ENCODE results near the gene HOXB5.

Gene HOXB5

GRCh38 chr17:48640858-48641180, 47.2 kb upstream of the HOXB5 start:
- no peak for TF ChIP-seq SIN3A (IDR thresholded peaks at IDR 0.05; ENCODE audit: borderline replicate concordance, insufficient read depth, low read length)
- TF ChIP-seq FOXP2 (optimal IDR thresholded peaks at IDR 0.05; ENCODE audit: borderline replicate concordance, extremely low read depth, extremely low read length, insufficient read depth), result no peak
- no peak for TF ChIP-seq REST (IDR thresholded peaks at IDR 0.05; ENCODE audit: insufficient read depth in 1 of 2, low read depth in 2 of 2, low read length in 2 of 2)
- TF ChIP-seq POLR2AphosphoS5 (IDR thresholded peaks at IDR 0.05; ENCODE audit: low read depth, low read length), result no peak
- no peak for TF ChIP-seq TAF1 (IDR thresholded peaks at IDR 0.05; ENCODE audit: borderline replicate concordance, insufficient read depth, low read length)

DNA sequence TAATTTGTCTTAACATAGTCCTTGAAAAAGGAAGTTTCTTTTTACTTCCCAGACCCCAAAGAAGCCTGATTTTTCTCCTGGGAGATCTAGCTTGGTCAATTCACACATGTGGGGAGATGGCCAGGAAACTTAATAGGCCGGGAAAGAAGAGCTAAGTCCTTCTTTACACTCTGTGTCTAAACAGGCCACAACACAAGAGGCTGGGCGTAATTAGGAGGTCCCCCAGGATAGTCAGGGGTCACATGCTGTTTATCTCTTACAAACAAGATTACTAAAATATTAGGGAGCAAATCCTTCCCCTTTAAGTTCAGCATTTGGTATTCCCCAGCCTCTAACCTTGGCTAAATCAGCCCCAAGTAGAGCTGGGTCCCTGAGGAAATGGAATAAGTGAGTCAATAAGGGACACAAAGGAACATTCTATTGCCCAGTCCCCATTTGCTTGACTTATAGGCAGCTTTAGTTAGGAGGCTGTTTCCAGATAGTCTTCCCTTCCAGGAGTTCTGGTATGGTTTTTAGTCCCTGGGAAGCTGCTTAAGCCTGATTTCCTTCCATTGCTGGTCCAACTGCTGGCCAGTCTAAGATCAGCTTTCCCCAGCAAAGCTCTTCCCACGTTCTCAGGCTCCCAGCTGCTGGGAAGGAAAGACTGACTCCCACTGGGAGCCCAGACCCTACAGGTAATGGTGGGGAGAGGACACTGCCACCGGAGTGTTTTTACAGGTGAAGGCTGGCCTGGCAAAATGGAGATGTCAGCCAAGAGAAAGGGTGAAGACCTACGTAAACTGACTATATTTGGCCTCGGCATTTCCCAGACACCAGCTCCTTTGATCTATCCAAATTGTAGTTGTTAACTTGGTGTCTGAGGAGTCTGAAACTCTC, 46.6 kb upstream of the HOXB5 start:
- no peak for TF ChIP-seq SIN3A (IDR thresholded peaks at IDR 0.05; ENCODE audit: borderline replicate concordance, insufficient read depth, low read length)
- TF ChIP-seq TAF1 (IDR thresholded peaks at IDR 0.05; ENCODE audit: borderline replicate concordance, insufficient read depth, low read length), result no peak
- no peak for TF ChIP-seq POLR2AphosphoS5 (IDR thresholded peaks at IDR 0.05; ENCODE audit: low read depth, low read length)
- no peak for TF ChIP-seq FOXP2 (optimal IDR thresholded peaks at IDR 0.05; ENCODE audit: borderline replicate concordance, extremely low read depth, extremely low read length, insufficient read depth)
- TF ChIP-seq REST (IDR thresholded peaks at IDR 0.05; ENCODE audit: insufficient read depth in 1 of 2, low read depth in 2 of 2, low read length in 2 of 2), result no peak

DNA sequence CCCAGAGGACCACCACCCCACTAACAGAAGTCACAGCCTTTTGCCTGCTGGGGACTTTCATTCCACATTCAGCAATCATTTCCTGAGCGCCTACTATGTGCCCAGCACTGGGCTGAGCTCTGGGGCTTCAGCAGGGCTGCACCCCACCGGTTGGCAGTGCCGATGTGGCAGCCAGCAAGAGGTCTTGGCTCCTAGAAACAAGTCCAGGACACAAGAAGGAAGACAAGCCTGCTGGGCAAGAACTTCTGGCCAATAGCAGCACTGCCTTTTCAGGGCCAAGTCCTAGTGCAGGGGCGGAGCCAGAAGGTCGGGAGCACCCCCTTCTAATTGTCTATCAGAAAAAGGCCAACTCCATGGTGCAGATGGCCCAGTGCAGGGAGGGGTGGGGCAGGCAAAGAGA, 45.6 kb upstream of the HOXB5 start:
- TF ChIP-seq POLR2AphosphoS5 (IDR thresholded peaks at IDR 0.05; ENCODE audit: low read depth, low read length), result no peak
- TF ChIP-seq REST (IDR thresholded peaks at IDR 0.05; ENCODE audit: insufficient read depth in 1 of 2, low read depth in 2 of 2, low read length in 2 of 2), result no peak
- no peak for TF ChIP-seq TAF1 (IDR thresholded peaks at IDR 0.05; ENCODE audit: borderline replicate concordance, insufficient read depth, low read length)
- TF ChIP-seq SIN3A (IDR thresholded peaks at IDR 0.05; ENCODE audit: borderline replicate concordance, insufficient read depth, low read length), result no peak
- TF ChIP-seq FOXP2 (optimal IDR thresholded peaks at IDR 0.05; ENCODE audit: borderline replicate concordance, extremely low read depth, extremely low read length, insufficient read depth), result no peak

DNA sequence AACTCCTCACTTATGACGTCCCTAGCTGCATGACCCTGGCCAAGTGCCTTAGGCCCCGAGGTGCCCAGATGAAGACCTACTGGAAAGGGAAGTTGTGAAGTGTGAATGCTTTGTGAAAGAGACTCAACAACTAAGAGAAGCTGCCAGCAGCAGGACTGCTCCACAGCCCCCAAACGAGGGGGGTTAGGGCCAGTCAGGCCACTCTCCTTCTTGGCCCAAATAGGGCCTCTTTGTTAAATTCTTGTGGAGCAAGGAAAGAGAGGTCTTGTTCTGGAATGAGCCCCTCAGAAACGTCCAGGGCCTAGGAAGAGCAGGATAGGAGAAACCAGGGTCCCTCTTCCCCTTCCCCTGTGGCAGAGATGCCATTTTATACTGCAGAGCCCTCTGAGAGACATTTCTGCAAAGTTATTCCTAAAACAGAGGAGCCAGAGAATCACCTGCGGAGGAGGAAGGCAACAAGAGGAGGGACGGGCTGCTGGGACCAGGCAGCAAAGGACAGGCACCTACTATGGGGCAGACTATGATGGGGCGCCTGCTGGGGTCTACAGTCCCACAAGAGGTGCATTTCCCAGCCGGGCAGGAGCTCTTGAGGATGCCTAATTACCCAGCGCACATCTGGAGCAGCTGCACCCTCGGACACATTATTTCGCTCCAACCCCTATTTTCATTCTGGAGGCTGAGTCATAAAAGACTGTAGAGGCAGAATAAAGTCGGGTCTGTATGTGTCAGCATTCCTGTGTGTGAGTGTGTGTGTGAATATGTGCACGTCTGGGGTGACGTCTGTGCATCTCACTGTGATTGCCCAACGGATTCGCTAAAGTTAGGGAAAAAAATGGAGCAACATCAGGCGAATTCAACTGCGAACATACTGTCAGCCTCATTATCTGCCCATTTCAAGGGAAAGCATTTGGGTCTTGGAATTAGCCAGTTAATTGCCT, 44.0 kb upstream of the HOXB5 start:
- TF ChIP-seq POLR2AphosphoS5 (IDR thresholded peaks at IDR 0.05; ENCODE audit: low read depth, low read length), result no peak
- no peak for TF ChIP-seq TAF1 (IDR thresholded peaks at IDR 0.05; ENCODE audit: borderline replicate concordance, insufficient read depth, low read length)
- no peak for TF ChIP-seq SIN3A (IDR thresholded peaks at IDR 0.05; ENCODE audit: borderline replicate concordance, insufficient read depth, low read length)
- TF ChIP-seq REST (IDR thresholded peaks at IDR 0.05; ENCODE audit: insufficient read depth in 1 of 2, low read depth in 2 of 2, low read length in 2 of 2), result no peak
- TF ChIP-seq FOXP2 (optimal IDR thresholded peaks at IDR 0.05; ENCODE audit: borderline replicate concordance, extremely low read depth, extremely low read length, insufficient read depth), result no peak

Data from PFSK-1 (cell line).